ENCODE data around the gene RUNX2. TPM values are rescaled to one million over a fixed set of nuclear protein-coding genes. Genes with fewer than 3 reads are reported as not detected.

The RUNX2 gene
- total RNA-seq, 1 experiment from 2014 or later = 3.8 TPM

DNA sequence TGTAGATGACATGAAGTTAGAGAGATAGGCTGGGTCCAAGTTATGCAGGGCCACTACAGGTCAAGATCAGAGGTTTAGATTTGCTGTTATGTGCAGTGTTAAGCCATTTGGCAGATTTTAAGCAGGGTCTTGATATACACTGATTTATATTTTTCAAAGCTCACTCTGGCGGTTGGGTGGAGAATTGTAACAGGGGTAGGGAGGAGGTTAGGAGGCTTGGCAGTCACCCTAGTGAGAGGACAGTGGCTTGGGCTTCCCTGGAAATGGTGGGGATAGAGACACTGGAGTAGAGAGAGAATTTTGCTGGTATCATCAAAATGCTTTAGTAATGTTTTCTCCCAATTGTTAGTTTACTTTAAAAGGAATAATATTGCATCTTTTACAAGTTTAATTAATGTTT, 199.1 kb downstream of the RUNX2 start:
- no peak for DNase-seq
- ChIA-PET POLR2A (ENCODE audit: unreplicated experiment) (no interaction called here), CTCF (no interaction called here)
- no peaks in the 10 kb centered on the region for H3F3A ChIP-seq (ENCODE audit: low read length, unreplicated experiment)
- no TSS peak for BruUV-seq (replicated peaks)
- no peaks in the 10 kb centered on the region for H3K9me3 ChIP-seq (ENCODE audit: low read length)
- H3K27ac ChIP-seq (ENCODE audit: low read length) = no peak overlapping the region
- H4K20me1 ChIP-seq (ENCODE audit: low read length) = no peaks in the 10 kb centered on the region
- H3K79me2 ChIP-seq (ENCODE audit: low read length) = no peaks in the 10 kb centered on the region
- H3K4me1 ChIP-seq (ENCODE audit: insufficient read depth, low read length) = no peaks in the 10 kb centered on the region
- no peak overlapping the region for H2AFZ ChIP-seq (ENCODE audit: low read length)
- ATAC-seq = no peak
- H3K9me2 ChIP-seq (replicated peaks; ENCODE audit: low read length) = no peaks in the 10 kb centered on the region
- no peak overlapping the region for H3K9ac ChIP-seq (ENCODE audit: low read length)
- H3K4me3 ChIP-seq (ENCODE audit: low read length) = no peak overlapping the region
- TF ChIP-seq EZH2phosphoT487 (IDR thresholded peaks at IDR 0.05; ENCODE audit: borderline replicate concordance, low read length) (no peak), EZH2 (IDR thresholded peaks at IDR 0.05; ENCODE audit: low read length, unreplicated experiment) (no peak)
- TF ChIP-seq, protein P1, sequence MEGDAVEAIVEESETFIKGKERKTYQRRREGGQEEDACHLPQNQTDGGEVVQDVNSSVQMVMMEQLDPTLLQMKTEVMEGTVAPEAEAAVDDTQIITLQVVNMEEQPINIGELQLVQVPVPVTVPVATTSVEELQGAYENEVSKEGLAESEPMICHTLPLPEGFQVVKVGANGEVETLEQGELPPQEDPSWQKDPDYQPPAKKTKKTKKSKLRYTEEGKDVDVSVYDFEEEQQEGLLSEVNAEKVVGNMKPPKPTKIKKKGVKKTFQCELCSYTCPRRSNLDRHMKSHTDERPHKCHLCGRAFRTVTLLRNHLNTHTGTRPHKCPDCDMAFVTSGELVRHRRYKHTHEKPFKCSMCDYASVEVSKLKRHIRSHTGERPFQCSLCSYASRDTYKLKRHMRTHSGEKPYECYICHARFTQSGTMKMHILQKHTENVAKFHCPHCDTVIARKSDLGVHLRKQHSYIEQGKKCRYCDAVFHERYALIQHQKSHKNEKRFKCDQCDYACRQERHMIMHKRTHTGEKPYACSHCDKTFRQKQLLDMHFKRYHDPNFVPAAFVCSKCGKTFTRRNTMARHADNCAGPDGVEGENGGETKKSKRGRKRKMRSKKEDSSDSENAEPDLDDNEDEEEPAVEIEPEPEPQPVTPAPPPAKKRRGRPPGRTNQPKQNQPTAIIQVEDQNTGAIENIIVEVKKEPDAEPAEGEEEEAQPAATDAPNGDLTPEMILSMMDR (conservative IDR thresholded peaks at IDR 0.05; ENCODE audit: low read depth, low read length) = no peak
- no peaks in the 10 kb centered on the region for H3K27me3 ChIP-seq (ENCODE audit: low read length)
- 0 out of 2 replicates have a peak, but pooled peaks cover 2% of the 10 kb centered on the region for H3K36me3 ChIP-seq (ENCODE audit: low read depth, low read length)
- no peak overlapping the region for H3K4me2 ChIP-seq (ENCODE audit: low read length)
- intact Hi-C loops (cut with micrococcal nuclease) = no loop called here

DNA sequence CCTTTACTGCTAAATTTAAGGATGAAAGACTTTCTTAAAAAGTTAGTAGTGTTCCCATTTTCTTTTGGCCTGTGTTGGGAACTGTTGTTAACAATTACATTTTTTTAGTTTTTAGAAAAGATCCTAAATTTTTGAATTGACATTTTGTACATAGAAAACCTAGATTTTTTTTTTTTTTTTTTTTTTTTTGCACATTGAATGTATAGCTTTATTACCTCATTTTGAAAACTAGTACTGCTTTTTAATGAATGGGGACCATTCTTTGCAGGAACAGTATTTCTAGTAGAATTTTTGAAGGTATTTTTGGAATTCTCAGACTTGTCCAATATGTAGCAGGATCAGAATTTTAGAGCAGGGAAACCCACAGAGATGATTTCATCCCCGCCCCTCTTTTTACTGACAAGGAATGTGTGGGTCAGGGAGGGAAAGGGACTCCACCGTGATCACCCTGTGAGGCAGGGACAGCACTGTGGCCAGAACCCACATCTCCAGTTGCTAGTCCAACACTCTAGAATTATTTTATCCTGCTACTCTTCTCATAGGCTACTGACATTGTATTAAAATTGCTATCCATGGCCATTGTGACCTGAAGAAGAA, 204.0 kb downstream of the RUNX2 start:
- Histone ChIP-seq H3K9ac (ENCODE audit: low read length) (no peak overlapping the region), H3K4me1 (ENCODE audit: insufficient read depth, low read length) (no peaks in the 10 kb centered on the region), H3K4me3 (ENCODE audit: low read length) (no peak overlapping the region), H3K27ac (ENCODE audit: low read length) (no peak overlapping the region), H3K36me3 (ENCODE audit: low read depth, low read length) (no peaks in the 10 kb centered on the region), H3K79me2 (ENCODE audit: low read length) (no peaks in the 10 kb centered on the region), H3K4me2 (ENCODE audit: low read length) (no peak overlapping the region), H3K27me3 (ENCODE audit: low read length) (no peaks in the 10 kb centered on the region), H2AFZ (ENCODE audit: low read length) (no peak overlapping the region), H3K9me2 (replicated peaks; ENCODE audit: low read length) (no peaks in the 10 kb centered on the region), H3F3A (ENCODE audit: low read length, unreplicated experiment) (no peaks in the 10 kb centered on the region), H4K20me1 (ENCODE audit: low read length) (no peaks in the 10 kb centered on the region), H3K9me3 (ENCODE audit: low read length) (no peaks in the 10 kb centered on the region)
- ATAC-seq (no peak), DNase-seq (no peak)
- BruUV-seq (replicated peaks) = no TSS peak
- TF ChIP-seq, protein P1 (conservative IDR thresholded peaks at IDR 0.05; ENCODE audit: low read depth, low read length) = no peak
- TF ChIP-seq EZH2 (IDR thresholded peaks at IDR 0.05; ENCODE audit: low read length, unreplicated experiment) (no peak), EZH2phosphoT487 (IDR thresholded peaks at IDR 0.05; ENCODE audit: borderline replicate concordance, low read length) (no peak)
- intact Hi-C loops (cut with micrococcal nuclease) = no loop called here
- ChIA-PET POLR2A (ENCODE audit: unreplicated experiment) (no interaction called here), CTCF (no interaction called here)

DNA sequence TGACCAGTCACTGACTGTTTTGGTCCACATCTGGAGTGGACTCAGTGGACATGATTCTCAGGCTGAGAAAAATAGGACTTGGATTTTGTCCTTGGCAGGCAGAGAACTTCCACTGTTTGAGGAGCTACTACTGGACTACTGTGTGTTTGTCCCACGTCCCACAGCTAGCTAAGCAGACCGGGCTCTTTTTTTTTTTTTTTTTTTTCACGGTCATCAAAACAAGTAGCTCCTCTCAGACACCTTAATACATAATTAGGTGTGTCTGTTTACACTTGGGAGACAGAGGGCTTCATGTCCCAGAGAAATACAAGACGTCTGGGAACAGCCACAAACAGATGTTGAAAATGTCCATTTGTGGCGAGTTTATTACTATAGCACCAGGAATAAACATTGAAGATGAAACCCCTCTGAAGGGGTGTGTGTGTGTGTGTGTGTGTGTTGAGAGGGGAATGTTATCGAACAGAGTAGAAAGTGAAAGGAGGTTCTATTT, 204.6 kb downstream of the RUNX2 start:
- intact Hi-C loops (cut with micrococcal nuclease) = no loop called here
- no peak for TF ChIP-seq EZH2 (IDR thresholded peaks at IDR 0.05; ENCODE audit: low read length, unreplicated experiment)
- TF ChIP-seq, protein P1 (conservative IDR thresholded peaks at IDR 0.05; ENCODE audit: low read depth, low read length) = no peak
- Histone ChIP-seq H3K9me2 (replicated peaks; ENCODE audit: low read length) (no peaks in the 10 kb centered on the region), H3K27me3 (ENCODE audit: low read length) (no peaks in the 10 kb centered on the region), H3K4me2 (ENCODE audit: low read length) (no peak overlapping the region), H3K36me3 (ENCODE audit: low read depth, low read length) (no peaks in the 10 kb centered on the region), H3K9ac (ENCODE audit: low read length) (no peak overlapping the region), H3K4me1 (ENCODE audit: insufficient read depth, low read length) (no peaks in the 10 kb centered on the region), H3K4me3 (ENCODE audit: low read length) (no peak overlapping the region), H2AFZ (ENCODE audit: low read length) (no peak overlapping the region), H3K27ac (ENCODE audit: low read length) (no peak overlapping the region), H3K9me3 (ENCODE audit: low read length) (no peaks in the 10 kb centered on the region), H4K20me1 (ENCODE audit: low read length) (no peaks in the 10 kb centered on the region), H3K79me2 (ENCODE audit: low read length) (no peaks in the 10 kb centered on the region), H3F3A (ENCODE audit: low read length, unreplicated experiment) (no peaks in the 10 kb centered on the region)
- POLR2A ChIA-PET (ENCODE audit: unreplicated experiment) = interaction anchor here (0.7 kb wide), 1 partner anchor 12 kb away, joined by 3 read pairs; no protein-coding TSS in a partner anchor
- ATAC-seq = no peak
- CTCF ChIA-PET = interaction anchor here (0.6 kb wide), 1 partner anchor 188 kb away, joined by 9 read pairs; no protein-coding TSS in a partner anchor
- DNase-seq = no peak
- BruUV-seq (replicated peaks) = no TSS peak

All from PC-3 (cell line).